ENCODE data around the gene TNKS1BP1. TPM values are rescaled to one million over a fixed set of nuclear protein-coding genes. Genes with fewer than 3 reads are reported as not detected.

TNKS1BP1 gene
- polyA plus RNA-seq, 1 of the 3 experiments (the other 2 are of a cell fraction): 43.3 TPM

DNA sequence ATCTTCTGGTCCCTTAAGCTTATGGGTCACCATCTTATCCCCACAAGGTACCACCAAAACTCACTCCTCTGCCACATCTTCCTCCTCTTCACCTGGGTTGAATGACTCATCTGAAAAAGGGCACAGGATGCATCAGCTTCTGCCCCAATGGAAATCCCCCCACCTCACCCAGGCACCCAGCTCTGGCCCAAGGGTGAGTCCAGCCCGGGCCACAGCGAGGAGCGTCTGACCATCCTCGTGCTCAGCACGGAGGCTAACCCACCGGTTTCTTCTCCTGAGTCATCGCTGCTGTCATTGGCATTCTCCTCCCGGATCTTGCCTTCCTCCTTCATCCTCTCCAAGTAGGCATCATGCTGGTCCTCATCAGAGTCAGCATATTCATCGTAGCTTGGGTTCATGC lies 5.3 kb upstream of the TNKS1BP1 start:
- Histone ChIP-seq H3K9me3 (no peaks in the 10 kb centered on the region), H3K4me3 (ENCODE audit: low read depth in 2 of 2, low read length in 1 of 2) (no peak overlapping the region), H4K20me1 (ENCODE audit: insufficient read depth) (no peaks in the 10 kb centered on the region), H3K36me3 (replicated peaks in 1 of 2; ENCODE audit: control insufficient read depth in 1 of 2, insufficient read depth in 2 of 2, low read length in 1 of 2) (peaks cover 55 to 75% of the 10 kb centered on the region in 2 experiments), H2AFZ (ENCODE audit: low read depth) (no peak overlapping the region), H3K9ac (no peak overlapping the region), H3F3A (replicated peaks; ENCODE audit: insufficient read depth) (peaks cover 16% of the 10 kb centered on the region), H3K9me2 (no peaks in the 10 kb centered on the region), H3K27ac (ENCODE audit: low read depth in 2 of 2, low read length in 1 of 2) (no peak overlapping the region), H3K4me2 (no peak overlapping the region), H3K27me3 (ENCODE audit: insufficient read depth) (no peaks in the 10 kb centered on the region), H3K79me2 (ENCODE audit: insufficient read depth) (peaks cover 35% of the 10 kb centered on the region), H3K4me1 (ENCODE audit: control insufficient read depth in 1 of 2, insufficient read depth in 2 of 2, low read depth in 1 of 2, low read length in 1 of 2) (peaks cover 22 to 27% of the 10 kb centered on the region in 2 experiments; a peak in 3 of 4 replicates)
- DNase-seq: no peak
- POLR2A ChIA-PET: no interaction called here
- CTCF ChIA-PET: interaction anchor here (0.9 to 1.6 kb wide), 2 partner anchors 154 to 163 kb away, joined by 3 to 7 read pairs; no protein-coding TSS in a partner anchor
- no peak for TF ChIP-seq YY1 (IDR thresholded peaks at IDR 0.05; ENCODE audit: low read depth)
- no peak for TF ChIP-seq SMC3 (IDR thresholded peaks at IDR 0.05; ENCODE audit: low read depth, low read length)
- TF ChIP-seq EP300 (IDR thresholded peaks at IDR 0.05; ENCODE audit: borderline replicate concordance in 1 of 2, low read depth in 1 of 2, low read length in 1 of 2): no peak
- TF ChIP-seq FOSL2 (IDR thresholded peaks at IDR 0.05; ENCODE audit: borderline replicate concordance, low read depth): no peak
- no peak for TF ChIP-seq GATA2 (CRISPR knock-in tag; IDR thresholded peaks at IDR 0.05)
- TF ChIP-seq RXRA (IDR thresholded peaks at IDR 0.05; ENCODE audit: borderline replicate concordance, low read depth): no peak
- TF ChIP-seq RCOR1 (IDR thresholded peaks at IDR 0.05; ENCODE audit: low read length): no peak
- 92% methylated on average over 9 of the region's 9 CpGs for WGBS (ENCODE audit: low lambda C conversion rate)

DNA sequence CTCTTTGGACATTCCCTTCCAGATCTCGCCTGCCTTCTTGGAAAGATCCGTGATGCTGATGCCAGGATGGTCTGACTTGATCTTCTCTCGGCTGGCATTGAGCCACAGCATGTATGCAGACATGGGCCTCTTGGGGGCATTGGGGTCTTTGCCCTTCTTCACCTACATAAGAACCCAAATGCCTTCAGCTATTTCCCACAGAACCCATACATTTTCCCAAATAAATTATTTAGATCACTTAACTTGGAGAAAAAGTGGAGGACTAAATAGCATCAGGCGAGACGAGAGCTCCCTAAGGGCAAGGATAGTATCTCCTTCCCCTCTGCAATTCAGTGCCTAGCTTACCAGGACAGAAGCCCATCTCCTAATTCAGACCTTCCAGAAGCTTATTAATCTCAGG lies 3.0 kb upstream of the TNKS1BP1 start:
- Histone ChIP-seq H4K20me1 (ENCODE audit: insufficient read depth) (no peaks in the 10 kb centered on the region), H3K9me3 (no peaks in the 10 kb centered on the region), H3K79me2 (ENCODE audit: insufficient read depth) (peaks cover 27% of the 10 kb centered on the region), H3K9ac (no peak overlapping the region), H3K27me3 (ENCODE audit: insufficient read depth) (no peaks in the 10 kb centered on the region), H3K27ac (ENCODE audit: low read depth in 2 of 2, low read length in 1 of 2) (no peak overlapping the region; a peak in 1 of 4 replicates), H3K36me3 (replicated peaks in 1 of 2; ENCODE audit: control insufficient read depth in 1 of 2, insufficient read depth in 2 of 2, low read length in 1 of 2) (peaks cover 46 to 68% of the 10 kb centered on the region in 2 experiments), H3K9me2 (no peaks in the 10 kb centered on the region), H3K4me2 (no peak overlapping the region), H3K4me3 (ENCODE audit: low read depth in 2 of 2, low read length in 1 of 2) (no peak overlapping the region), H2AFZ (ENCODE audit: low read depth) (no peak overlapping the region), H3F3A (replicated peaks; ENCODE audit: insufficient read depth) (peaks cover 23% of the 10 kb centered on the region), H3K4me1 (ENCODE audit: control insufficient read depth in 1 of 2, insufficient read depth in 2 of 2, low read depth in 1 of 2, low read length in 1 of 2) (peaks cover 21 to 29% of the 10 kb centered on the region in 2 experiments; a peak in 3 of 4 replicates)
- no peak for TF ChIP-seq EP300 (IDR thresholded peaks at IDR 0.05; ENCODE audit: borderline replicate concordance in 1 of 2, low read depth in 1 of 2, low read length in 1 of 2)
- ChIA-PET POLR2A (no interaction called here), CTCF (interaction anchor here (0.7 to 1.4 kb wide), 2 partner anchors 20 to 130 kb away, joined by 3 read pairs; no protein-coding TSS in a partner anchor)
- 96% methylated on average over 5 of the region's 5 CpGs for WGBS (ENCODE audit: low lambda C conversion rate)
- no peak for DNase-seq

DNA sequence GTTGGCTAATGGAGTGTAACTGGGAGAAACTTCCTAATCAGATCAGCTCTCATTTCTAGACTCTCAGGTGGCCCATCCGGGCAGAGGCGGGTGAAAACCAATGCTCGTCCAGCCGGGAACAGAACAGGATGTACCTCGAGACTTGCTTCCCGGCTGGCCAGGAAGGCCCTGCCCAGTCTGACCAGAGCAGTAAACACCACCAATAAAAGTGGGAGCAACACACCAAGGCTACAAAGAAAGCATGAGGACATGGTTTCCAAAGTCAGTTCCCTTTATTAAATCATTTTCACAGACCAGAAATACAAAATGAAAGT lies 940 bp upstream of the TNKS1BP1 start:
- no peaks in the 10 kb centered on the region for H4K20me1 ChIP-seq (ENCODE audit: insufficient read depth)
- H3K36me3 ChIP-seq (replicated peaks in 1 of 2; ENCODE audit: control insufficient read depth in 1 of 2, insufficient read depth in 2 of 2, low read length in 1 of 2): peaks cover 33 to 48% of the 10 kb centered on the region in 2 experiments
- WGBS (ENCODE audit: low lambda C conversion rate): 11% methylated on average over 3 of the region's 6 CpGs
- peaks cover 32% of the 10 kb centered on the region for H3F3A ChIP-seq (replicated peaks; ENCODE audit: insufficient read depth)
- peaks cover 33% of the 10 kb centered on the region for H3K79me2 ChIP-seq (ENCODE audit: insufficient read depth)
- no peaks in the 10 kb centered on the region for H3K27me3 ChIP-seq (ENCODE audit: insufficient read depth)
- H3K9me3 ChIP-seq: no peaks in the 10 kb centered on the region
- H3K27ac ChIP-seq (ENCODE audit: low read depth in 2 of 2, low read length in 1 of 2): peak overlapping the region; percentile 86 to 89
- H3K9me2 ChIP-seq: no peaks in the 10 kb centered on the region
- peak overlapping the region; percentile 69 for H3K9ac ChIP-seq
- peak overlapping the region; percentile 78 for H3K4me2 ChIP-seq
- peak overlapping the region; percentile 84 to 86 for H3K4me3 ChIP-seq (ENCODE audit: low read depth in 2 of 2, low read length in 1 of 2)
- peak; percentile 51 for DNase-seq
- ChIA-PET CTCF (interaction anchor here (1.3 to 1.5 kb wide), 2 partner anchors 9 to 25 kb away, joined by 4 to 5 read pairs; partner anchors contain the start of gene SSRP1), POLR2A (interaction anchor here (0.6 to 3.7 kb wide), 5 partner anchors 9 to 386 kb away, joined by 3 to 29 read pairs (median 3); partner anchors contain the start of genes MED19, SSRP1 and TMX2)
- H2AFZ ChIP-seq (ENCODE audit: low read depth): 0 out of 2 replicates have a peak overlapping the region, but pooled peaks have one; percentile 34
- no peak for TF ChIP-seq MEF2A (IDR thresholded peaks at IDR 0.05; ENCODE audit: borderline replicate concordance, low read depth)
- TF ChIP-seq, protein P1, sequence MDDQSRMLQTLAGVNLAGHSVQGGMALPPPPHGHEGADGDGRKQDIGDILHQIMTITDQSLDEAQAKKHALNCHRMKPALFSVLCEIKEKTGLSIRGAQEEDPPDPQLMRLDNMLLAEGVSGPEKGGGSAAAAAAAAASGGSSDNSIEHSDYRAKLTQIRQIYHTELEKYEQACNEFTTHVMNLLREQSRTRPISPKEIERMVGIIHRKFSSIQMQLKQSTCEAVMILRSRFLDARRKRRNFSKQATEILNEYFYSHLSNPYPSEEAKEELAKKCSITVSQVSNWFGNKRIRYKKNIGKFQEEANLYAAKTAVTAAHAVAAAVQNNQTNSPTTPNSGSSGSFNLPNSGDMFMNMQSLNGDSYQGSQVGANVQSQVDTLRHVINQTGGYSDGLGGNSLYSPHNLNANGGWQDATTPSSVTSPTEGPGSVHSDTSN (IDR thresholded peaks at IDR 0.05): no peak
- peaks cover 40 to 42% of the 10 kb centered on the region in 2 experiments for H3K4me1 ChIP-seq (ENCODE audit: control insufficient read depth in 1 of 2, insufficient read depth in 2 of 2, low read depth in 1 of 2, low read length in 1 of 2)
